GM21381 (cell line): Measurements from ENCODE around the gene AQP6.

ENCODE experiments used
- ATAC-seq: cut with Tn5 transposase; IDR thresholded peaks from one replicate; pipeline ENCODE4 v1.9.1; 2021; ENCODE audit warnings: mild to moderate bottlenecking, moderate library complexity; ENCODE audit not compliant: unreplicated experiment

AQP6 gene

GRCh38 chr12:49942921-49943624, 29.7 kb upstream of the AQP6 start:
- ATAC-seq: no peak

GRCh38 chr12:49943625-49943960, 29.2 kb upstream of the AQP6 start:
- no peak for ATAC-seq

GRCh38 chr12:49944046-49944445, 28.7 kb upstream of the AQP6 start:
- ATAC-seq: no peak

GRCh38 chr12:49944718-49945117, 28.0 kb upstream of the AQP6 start:
- no peak for ATAC-seq

GRCh38 chr12:49945394-49946080, 27.2 kb upstream of the AQP6 start:
- no peak for ATAC-seq

GRCh38 chr12:49946086-49946485, 26.7 kb upstream of the AQP6 start:
- no peak for ATAC-seq

- ATAC-seq: no peak
These were observed 26.2 kb upstream of the AQP6 start for GRCh38 chr12:49946497-49946896.

- ATAC-seq: no peak
These were observed 25.0 kb upstream of the AQP6 start for GRCh38 chr12:49947593-49948226.

- no peak for ATAC-seq
These were observed 23.6 kb upstream of the AQP6 start for GRCh38 chr12:49948866-49949845.

GRCh38 chr12:49949866-49950265, 22.9 kb upstream of the AQP6 start:
- ATAC-seq: no peak

GRCh38 chr12:49950273-49951251, 22.2 kb upstream of the AQP6 start, which contains the start of gene AQP2:
AQP2 (plus strand) TSS chr12:49950737; CDS start chr12:49950831, 94 bp downstream.
- no peak for ATAC-seq

- no peak for ATAC-seq
These were observed 21.1 kb upstream of the AQP6 start for GRCh38 chr12:49951411-49952240.

- ATAC-seq: no peak
These were observed 20.2 kb upstream of the AQP6 start for GRCh38 chr12:49952391-49953055.

GRCh38 chr12:49953151-49953550, 19.6 kb upstream of the AQP6 start:
- ATAC-seq: no peak

- no peak for ATAC-seq
These were observed 18.5 kb upstream of the AQP6 start for GRCh38 chr12:49953961-49954846.

GRCh38 chr12:49954863-49955830, 17.6 kb upstream of the AQP6 start:
- no peak for ATAC-seq
